ENCODE results near the gene TSC2. TPM values are rescaled to one million over a fixed set of nuclear protein-coding genes. Genes with fewer than 3 reads are reported as not detected.

The TSC2 gene
- total and polyA plus RNA-seq, 3 experiments from 2014 or later = 46.4 to 86.3 (median 79.3) TPM

- Mint-ChIP-seq H3K4me3 (no peak overlapping the region), H3K27me3 (no peaks in the 10 kb centered on the region)
- CTCF ChIA-PET = interaction anchor here (1.3 to 2.1 kb wide), 2 partner anchors 16 to 102 kb away, joined by 4 to 8 read pairs; no protein-coding TSS in a partner anchor
These were observed 9.2 kb upstream of the TSC2 start for GRCh38 chr16:2038382-2039231.

GRCh38 chr16:2039274-2040031, 8.3 kb upstream of the TSC2 start:
- Mint-ChIP-seq H3K9me3 (no peaks in the 10 kb centered on the region), H3K27me3 (no peaks in the 10 kb centered on the region), H3K27ac (no peak overlapping the region), H3K36me3 (no peaks in the 10 kb centered on the region), H3K4me1 (no peaks in the 10 kb centered on the region), H3K4me3 (no peak overlapping the region)
- ChIA-PET CTCF (interaction anchor here (1.3 to 2.1 kb wide), 2 partner anchors 17 to 101 kb away, joined by 4 to 8 read pairs; no protein-coding TSS in a partner anchor), POLR2A (no interaction called here)
- Histone ChIP-seq H3K27ac (ENCODE audit: low read depth, low read length) (peak overlapping the region; percentile 16), H3K27me3 (ENCODE audit: insufficient read depth, low read length, poor library complexity, severe bottlenecking) (no peaks in the 10 kb centered on the region), H3K9me3 (ENCODE audit: low read length) (no peaks in the 10 kb centered on the region), H3K4me1 (ENCODE audit: insufficient read depth, low read length) (no peaks in the 10 kb centered on the region), H3K36me3 (ENCODE audit: insufficient read depth, low read length) (no peaks in the 10 kb centered on the region), H3K4me3 (ENCODE audit: low read length) (no peak overlapping the region)
- DNase-seq = no peak

More at GRCh38 chr16:2038382-2039231, 9.2 kb upstream of the TSC2 start:
- no peak overlapping the region for H3K27ac ChIP-seq (ENCODE audit: low read depth, low read length)
- POLR2A ChIA-PET = interaction anchor here (0.7 kb wide), 1 partner anchor 414 kb away, joined by 3 read pairs; no protein-coding TSS in a partner anchor
- Mint-ChIP-seq H3K9me3 (no peaks in the 10 kb centered on the region), H3K36me3 (no peaks in the 10 kb centered on the region), H3K4me1 (no peaks in the 10 kb centered on the region), H3K27ac (no peak overlapping the region)
- no peak overlapping the region for H3K4me3 ChIP-seq (ENCODE audit: low read length)
- no peaks in the 10 kb centered on the region for H3K27me3 ChIP-seq (ENCODE audit: insufficient read depth, low read length, poor library complexity, severe bottlenecking)
- H3K9me3 ChIP-seq (ENCODE audit: low read length) = no peaks in the 10 kb centered on the region
- no peaks in the 10 kb centered on the region for H3K36me3 ChIP-seq (ENCODE audit: insufficient read depth, low read length)
- no peak for DNase-seq
- no peaks in the 10 kb centered on the region for H3K4me1 ChIP-seq (ENCODE audit: insufficient read depth, low read length)

GRCh38 chr16:2040041-2040786, 7.6 kb upstream of the TSC2 start:
- Histone ChIP-seq H3K4me1 (ENCODE audit: insufficient read depth, low read length) (no peaks in the 10 kb centered on the region), H3K36me3 (ENCODE audit: insufficient read depth, low read length) (no peaks in the 10 kb centered on the region), H3K4me3 (ENCODE audit: low read length) (no peak overlapping the region), H3K9me3 (ENCODE audit: low read length) (no peaks in the 10 kb centered on the region), H3K27me3 (ENCODE audit: insufficient read depth, low read length, poor library complexity, severe bottlenecking) (no peaks in the 10 kb centered on the region), H3K27ac (ENCODE audit: low read depth, low read length) (no peak overlapping the region)
- H3K9me3 Mint-ChIP-seq = no peaks in the 10 kb centered on the region
- no peak for DNase-seq
- no peak overlapping the region for H3K27ac Mint-ChIP-seq
- no peaks in the 10 kb centered on the region for H3K36me3 Mint-ChIP-seq
- ChIA-PET CTCF (interaction anchor here (2.1 kb wide), 1 partner anchor 100 kb away, joined by 8 read pairs; no protein-coding TSS in a partner anchor), POLR2A (no interaction called here)
- no peaks in the 10 kb centered on the region for H3K27me3 Mint-ChIP-seq
- no peak overlapping the region for H3K4me3 Mint-ChIP-seq
- H3K4me1 Mint-ChIP-seq = no peaks in the 10 kb centered on the region

- Mint-ChIP-seq H3K4me1 (no peaks in the 10 kb centered on the region), H3K4me3 (no peak overlapping the region), H3K36me3 (no peaks in the 10 kb centered on the region), H3K27ac (no peak overlapping the region), H3K27me3 (no peaks in the 10 kb centered on the region), H3K9me3 (no peaks in the 10 kb centered on the region)
- no peaks in the 10 kb centered on the region for H3K27me3 ChIP-seq (ENCODE audit: insufficient read depth, low read length, poor library complexity, severe bottlenecking)
- H3K4me3 ChIP-seq (ENCODE audit: low read length) = no peak overlapping the region
- no peak for DNase-seq
- H3K4me1 ChIP-seq (ENCODE audit: insufficient read depth, low read length) = no peaks in the 10 kb centered on the region
- H3K36me3 ChIP-seq (ENCODE audit: insufficient read depth, low read length) = no peaks in the 10 kb centered on the region
- H3K27ac ChIP-seq (ENCODE audit: low read depth, low read length) = no peak overlapping the region
- H3K9me3 ChIP-seq (ENCODE audit: low read length) = no peaks in the 10 kb centered on the region
- POLR2A ChIA-PET = no interaction called here
- CTCF ChIA-PET = interaction anchor here (0.6 to 2.1 kb wide), 2 partner anchors 99 to 111 kb away, joined by 4 to 8 read pairs; no protein-coding TSS in a partner anchor
These were observed 6.8 kb upstream of the TSC2 start for GRCh38 chr16:2040787-2041522.

- ChIA-PET POLR2A (no interaction called here), CTCF (no interaction called here)
- Mint-ChIP-seq H3K4me3 (no peak overlapping the region), H3K9me3 (no peaks in the 10 kb centered on the region), H3K4me1 (peaks cover 5 to 11% (median 6%) of the 10 kb centered on the region in 3 donors), H3K27ac (no peak overlapping the region), H3K36me3 (peaks cover 0 to 5% (median 0%) of the 10 kb centered on the region in 3 donors), H3K27me3 (no peaks in the 10 kb centered on the region)
- Histone ChIP-seq H3K36me3 (ENCODE audit: insufficient read depth, low read length) (no peaks in the 10 kb centered on the region), H3K27ac (ENCODE audit: low read depth, low read length) (peak overlapping the region; percentile 16), H3K27me3 (ENCODE audit: insufficient read depth, low read length, poor library complexity, severe bottlenecking) (no peaks in the 10 kb centered on the region), H3K4me3 (ENCODE audit: low read length) (no peak overlapping the region), H3K9me3 (ENCODE audit: low read length) (no peaks in the 10 kb centered on the region), H3K4me1 (ENCODE audit: insufficient read depth, low read length) (peaks cover 6% of the 10 kb centered on the region)
- DNase-seq = no peak
These were observed 5.4 kb upstream of the TSC2 start for GRCh38 chr16:2042171-2042985.

- Histone ChIP-seq H3K27me3 (ENCODE audit: insufficient read depth, low read length, poor library complexity, severe bottlenecking) (no peaks in the 10 kb centered on the region), H3K9me3 (ENCODE audit: low read length) (no peaks in the 10 kb centered on the region), H3K4me3 (ENCODE audit: low read length) (no peak overlapping the region), H3K27ac (ENCODE audit: low read depth, low read length) (no peak overlapping the region), H3K36me3 (ENCODE audit: insufficient read depth, low read length) (no peaks in the 10 kb centered on the region), H3K4me1 (ENCODE audit: insufficient read depth, low read length) (peaks cover 6% of the 10 kb centered on the region)
- Mint-ChIP-seq H3K27ac (no peak overlapping the region), H3K36me3 (peaks cover 0 to 7% (median 0%) of the 10 kb centered on the region in 3 donors), H3K27me3 (no peaks in the 10 kb centered on the region), H3K4me3 (no peak overlapping the region), H3K9me3 (no peaks in the 10 kb centered on the region), H3K4me1 (peaks cover 7 to 12% (median 7%) of the 10 kb centered on the region in 3 donors)
- no peak for DNase-seq
- ChIA-PET CTCF (no interaction called here), POLR2A (no interaction called here)
These were observed 4.7 kb upstream of the TSC2 start for GRCh38 chr16:2042986-2043666.

Measured in CD8-positive, alpha-beta memory T cell (primary cell).